ENCODE results near the gene MPP4. TPM values are rescaled to one million over a fixed set of nuclear protein-coding genes. Genes with fewer than 3 reads are reported as not detected.
"Not testable (repeated sequence)": the region's sequence is repeated elsewhere in the genome, so short reads cannot be mapped to it uniquely, and the experiment has no call there.

MPP4 gene
- polyA plus RNA-seq, 3 donors, result 0.09 to 0.41 (median 0.28) TPM

DNA sequence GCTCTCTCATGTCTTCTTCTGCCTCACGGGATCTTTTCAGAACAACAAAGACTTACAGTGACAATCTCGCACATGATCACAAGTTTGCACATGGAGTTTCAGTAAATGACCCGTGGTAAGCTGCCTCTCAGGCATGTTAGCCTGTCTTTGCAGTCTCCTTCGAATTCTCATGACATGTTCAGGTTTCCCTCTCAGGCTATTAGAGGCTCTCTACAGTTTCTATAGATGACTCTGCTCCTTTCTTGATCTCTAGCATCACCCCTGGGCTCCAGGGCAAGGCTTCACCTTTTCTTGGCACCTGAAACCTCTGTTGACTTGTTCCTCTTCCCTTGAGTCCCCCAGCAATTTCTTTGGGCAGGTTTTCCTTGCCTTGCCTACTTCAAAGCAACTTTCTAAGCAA, 23.0 kb downstream of the MPP4 start:
- DNase-seq (ENCODE audit: extremely low read depth in 1 of 11, low read depth in 9 of 11, low spot score in 4 of 11), result no peak

- DNase-seq (ENCODE audit: extremely low read depth in 1 of 11, low read depth in 9 of 11, low spot score in 4 of 11), result no peak
Measured at GRCh38 chr2:201674794-201675193, 23.6 kb downstream of the MPP4 start.

GRCh38 chr2:201674298-201674697, 24.1 kb downstream of the MPP4 start:
- DNase-seq (ENCODE audit: extremely low read depth in 1 of 11, low read depth in 9 of 11, low spot score in 4 of 11), result no peak

GRCh38 chr2:201673546-201673945, 24.9 kb downstream of the MPP4 start:
- no peak for DNase-seq (ENCODE audit: extremely low read depth in 1 of 11, low read depth in 9 of 11, low spot score in 4 of 11)

DNA sequence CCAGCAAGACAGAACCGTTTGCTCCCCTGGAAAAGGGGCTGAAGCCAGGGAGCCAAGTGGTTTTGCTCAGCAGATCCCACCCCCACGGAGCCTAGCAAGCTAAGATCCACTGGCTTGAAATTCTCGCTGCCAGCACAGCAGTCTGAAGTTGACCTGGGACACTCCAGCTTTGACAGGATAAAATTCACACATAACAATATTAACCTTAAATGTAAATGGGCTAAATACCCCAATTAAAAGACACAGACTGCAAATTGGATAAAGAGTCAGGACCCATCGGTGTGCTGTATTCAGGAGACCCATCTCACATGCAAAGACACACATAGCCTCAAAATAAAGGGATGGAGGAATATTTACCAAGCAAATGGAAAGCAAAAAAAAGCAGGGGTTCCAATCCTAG, 27.2 kb downstream of the MPP4 start:
- DNase-seq (ENCODE audit: extremely low read depth in 1 of 11, low read depth in 9 of 11, low spot score in 4 of 11), result not testable (repeated sequence)

- no peak for DNase-seq (ENCODE audit: extremely low read depth in 1 of 11, low read depth in 9 of 11, low spot score in 4 of 11)
Measured at GRCh38 chr2:201669865-201670264, 28.6 kb downstream of the MPP4 start.

GRCh38 chr2:201668402-201668910, 30.0 kb downstream of the MPP4 start:
- DNase-seq (ENCODE audit: extremely low read depth in 1 of 11, low read depth in 9 of 11, low spot score in 4 of 11), result no peak

GRCh38 chr2:201664334-201664733, 34.1 kb downstream of the MPP4 start:
- no peak for DNase-seq (ENCODE audit: extremely low read depth in 1 of 11, low read depth in 9 of 11, low spot score in 4 of 11)

GRCh38 chr2:201661366-201661765, 37.1 kb downstream of the MPP4 start:
- no peak for DNase-seq (ENCODE audit: extremely low read depth in 1 of 11, low read depth in 9 of 11, low spot score in 4 of 11)

DNA sequence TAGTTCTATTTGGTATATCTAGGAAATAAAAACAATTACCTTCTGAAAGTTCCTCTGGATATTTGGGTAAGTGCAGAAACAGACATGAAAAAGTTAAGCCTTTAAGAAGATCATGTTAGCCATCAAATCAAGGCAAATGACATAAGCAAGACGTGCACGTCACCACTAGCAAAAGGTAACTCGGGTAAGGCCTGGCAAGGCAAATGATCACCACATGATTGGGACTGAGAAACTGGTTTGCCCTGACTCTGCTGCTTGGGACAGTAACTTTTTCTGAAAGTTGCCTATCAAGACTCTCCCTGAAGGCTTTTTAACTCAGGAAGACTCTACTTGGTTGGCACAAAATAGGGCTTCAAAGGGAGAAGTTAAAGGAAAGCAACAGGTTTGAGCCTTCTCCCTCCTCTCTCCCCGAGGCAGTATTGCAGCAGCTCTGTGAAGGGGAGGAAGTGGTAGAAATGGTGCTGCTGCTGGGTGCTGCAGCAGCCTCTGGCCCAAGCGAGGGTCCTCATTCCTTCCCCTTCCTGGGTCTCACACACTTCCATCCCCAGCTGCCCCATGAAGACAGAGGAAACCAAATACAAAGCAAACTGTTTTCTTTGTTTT, 38.0 kb downstream of the MPP4 start:
- DNase-seq (ENCODE audit: extremely low read depth in 1 of 11, low read depth in 9 of 11, low spot score in 4 of 11), result no peak

DNA sequence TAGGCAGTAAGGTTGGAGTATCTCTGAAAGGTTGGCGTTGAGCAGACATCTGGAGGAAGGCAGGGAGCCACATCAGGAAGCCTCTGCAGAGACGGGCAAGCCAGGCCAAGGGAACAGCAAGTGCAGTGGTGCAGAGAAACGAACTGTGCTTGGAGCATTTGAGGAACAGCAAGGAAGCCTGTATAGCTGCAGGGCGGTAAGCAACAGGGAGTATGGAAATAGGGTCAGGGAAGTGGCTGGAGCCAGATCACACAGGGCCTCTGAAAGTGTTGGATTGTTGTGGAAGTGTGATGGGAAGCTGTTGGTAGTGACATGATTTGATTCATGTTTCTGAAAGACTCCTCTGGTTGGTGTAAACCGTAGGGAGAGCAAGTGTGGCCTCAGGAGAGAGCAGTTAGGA, 41.7 kb downstream of the MPP4 start:
- no peak for DNase-seq (ENCODE audit: extremely low read depth in 1 of 11, low read depth in 9 of 11, low spot score in 4 of 11)

GRCh38 chr2:201656102-201656501, 42.3 kb downstream of the MPP4 start:
- no peak for DNase-seq (ENCODE audit: extremely low read depth in 1 of 11, low read depth in 9 of 11, low spot score in 4 of 11)

DNA sequence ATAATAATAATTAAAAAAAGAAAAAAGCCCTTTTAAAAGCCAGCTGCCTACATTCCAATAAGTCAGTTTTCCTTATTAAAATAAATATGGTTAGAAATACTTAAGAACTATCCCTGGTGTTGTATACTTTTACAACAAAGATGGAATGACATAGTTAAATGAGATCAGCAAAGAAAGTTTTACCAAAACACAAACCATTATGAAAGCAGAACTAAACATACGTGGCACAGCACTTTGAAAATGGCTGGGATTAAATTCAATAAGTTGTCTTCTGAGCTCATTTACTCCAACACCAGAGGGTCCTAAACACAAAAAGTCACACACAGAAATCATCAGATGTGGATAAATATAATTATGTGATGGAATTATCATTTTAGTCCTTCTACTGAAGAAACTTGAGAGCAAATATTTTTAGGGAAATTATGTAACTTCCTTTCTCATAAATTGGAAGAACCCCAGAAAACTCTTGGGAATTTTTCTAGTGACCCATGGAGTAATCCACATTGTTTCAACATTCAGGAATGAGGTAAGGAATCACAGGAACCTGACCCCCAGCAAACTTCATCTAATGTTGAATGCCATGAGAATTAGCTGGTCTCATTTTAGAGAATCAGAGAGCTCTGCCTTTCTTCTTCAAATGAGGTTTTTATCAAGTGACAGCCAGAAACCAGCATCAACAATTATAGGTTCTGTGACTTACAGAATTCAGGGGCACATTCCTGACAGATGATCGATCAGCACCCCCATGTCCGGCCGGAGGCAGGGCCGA, 43.6 kb downstream of the MPP4 start:
- no peak for DNase-seq (ENCODE audit: extremely low read depth in 1 of 11, low read depth in 9 of 11, low spot score in 4 of 11)

DNA sequence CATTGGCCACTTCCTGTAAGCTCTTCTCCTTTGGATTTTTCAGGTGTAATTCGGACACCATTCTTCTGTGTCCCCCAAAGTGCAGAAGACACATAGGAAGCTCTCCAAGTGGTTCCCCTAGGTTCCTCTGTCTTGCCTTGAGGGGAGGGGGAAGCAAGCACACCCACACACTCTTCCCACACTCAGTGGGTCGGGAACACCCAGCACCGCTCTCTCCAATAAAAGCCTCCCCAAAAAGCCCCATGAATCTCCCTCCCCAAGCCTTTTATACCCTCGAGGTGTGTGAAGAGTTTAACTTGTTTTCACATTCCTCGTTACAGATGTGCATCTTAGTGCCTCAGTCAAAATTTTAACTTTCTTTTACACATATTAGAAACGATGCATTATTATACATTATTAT, 45.2 kb downstream of the MPP4 start:
- no peak for DNase-seq (ENCODE audit: extremely low read depth in 1 of 11, low read depth in 9 of 11, low spot score in 4 of 11)

DNA sequence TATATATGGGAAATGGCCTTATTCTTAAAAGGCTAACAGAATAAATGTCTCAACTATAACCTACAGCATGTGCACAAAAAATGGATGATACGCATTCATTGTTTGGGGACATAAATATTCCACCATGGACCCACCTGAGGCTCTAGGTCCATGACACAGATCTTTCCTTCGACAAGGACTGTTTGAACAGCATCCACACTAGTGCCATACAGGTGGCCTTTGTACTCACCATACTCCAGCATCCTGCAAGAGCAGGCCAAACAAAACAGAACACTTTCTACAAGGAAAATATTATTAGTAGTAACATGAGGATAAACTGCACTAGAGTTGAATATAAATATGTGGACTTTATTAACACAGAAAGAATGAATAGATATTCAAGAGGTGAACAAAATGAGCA, 49.0 kb downstream of the MPP4 start:
- no peak for DNase-seq (ENCODE audit: extremely low read depth in 1 of 11, low read depth in 9 of 11, low spot score in 4 of 11)

GRCh38 chr2:201647431-201647830, 51.0 kb downstream of the MPP4 start:
- DNase-seq (ENCODE audit: extremely low read depth in 1 of 11, low read depth in 9 of 11, low spot score in 4 of 11), result no peak

DNA sequence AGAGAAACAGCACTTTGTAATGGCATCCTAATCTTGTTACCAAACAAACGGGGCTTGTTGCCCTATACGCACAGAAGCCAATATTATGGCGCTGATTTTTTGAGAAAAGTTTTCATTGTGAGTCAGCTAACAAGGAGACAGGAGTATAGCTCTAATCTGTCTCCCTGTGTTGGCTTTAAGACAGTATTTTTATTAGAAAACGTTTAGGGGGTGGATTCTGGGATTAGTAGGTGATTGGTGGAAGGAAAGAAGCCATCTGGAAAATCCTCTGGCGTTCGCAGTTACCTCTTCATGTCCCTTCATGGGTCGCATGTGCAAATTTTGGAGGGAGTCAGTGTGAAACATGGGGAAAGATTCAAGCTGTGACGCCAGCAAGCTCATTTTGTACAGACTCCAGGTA, 54.4 kb downstream of the MPP4 start:
- DNase-seq (ENCODE audit: extremely low read depth in 1 of 11, low read depth in 9 of 11, low spot score in 4 of 11), result peak in 5 of 11 donors; percentile 8 to 25 (median 21)

DNA sequence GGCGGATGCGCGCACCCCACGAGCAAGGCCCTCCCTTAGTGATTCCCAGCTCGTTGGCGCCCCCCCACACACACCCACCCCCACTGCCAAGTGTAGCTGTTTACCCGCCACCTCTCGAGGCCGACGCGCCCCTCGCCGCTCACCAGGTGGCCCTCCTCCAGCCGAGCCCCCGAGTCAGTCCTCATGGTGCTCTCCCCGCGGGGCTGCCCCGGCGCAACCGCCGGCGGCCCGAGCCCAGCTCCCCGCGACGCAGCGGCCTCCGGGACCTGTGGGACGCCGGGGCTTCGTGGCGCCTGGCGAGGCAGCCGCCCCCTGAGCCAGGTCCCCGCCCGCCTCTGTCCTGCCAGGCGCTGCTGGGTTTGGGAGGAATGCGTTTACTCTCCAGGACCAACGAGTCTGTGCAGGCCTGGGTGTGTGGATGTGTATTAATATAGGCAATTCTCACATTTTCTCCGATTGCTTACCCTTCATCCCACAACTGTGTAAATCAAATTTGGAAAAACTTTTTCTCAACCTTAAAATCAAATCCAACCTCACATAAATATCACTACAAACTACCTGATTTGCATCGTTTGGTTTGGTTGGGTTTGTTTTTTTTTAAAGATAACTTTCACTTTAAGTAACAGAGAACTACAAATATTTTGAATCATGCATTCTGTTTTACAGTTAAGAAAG, 55.1 kb downstream of the MPP4 start, which contains the start of gene TMEM237:
TMEM237 (minus strand) TSS at position 288 of the 675 bp plus-strand sequence; CDS start at position 185, 103 bp downstream.
- peak in 9 of 11 donors; percentile 20 to 64 (median 40) for DNase-seq (ENCODE audit: extremely low read depth in 1 of 11, low read depth in 9 of 11, low spot score in 4 of 11)

- DNase-seq (ENCODE audit: extremely low read depth in 1 of 11, low read depth in 9 of 11, low spot score in 4 of 11), result peak in 10 of 11 donors; percentile 76 to 85 (median 82)
Measured at GRCh38 chr2:201642579-201643215, 55.7 kb downstream of the MPP4 start.
